Astrocyte (in vitro differentiated cells and primary cell): ENCODE data around the gene FAM227A. TPM values are rescaled to one million over a fixed set of nuclear protein-coding genes. Genes with fewer than 3 reads are reported as not detected.

Experiments
- DNase-seq: peaks from one replicate; pipeline ENCODE4 v3.0.0-alpha.2; 2010; ENCODE audit warnings: low read depth
- FAIRE-seq: peaks from 2 replicates; lab custom pipeline; 2011; peaks lifted over from hg19 to GRCh38; lab: Jason Lieb, UNC
- H2AFZ ChIP-seq: 2 replicates; pipeline ENCODE4 v1.6.0; 2012; ENCODE audit warnings: low read depth, low read length, inconsistent platforms
- H3K27ac ChIP-seq: 2 replicates; pipeline ENCODE4 v1.5.1; 2011; ENCODE audit warnings: low read depth, low read length, inconsistent platforms
- H3K27me3 ChIP-seq: 2 replicates; pipeline ENCODE4 v1.6.0; 2011; ENCODE audit warnings: low read length, inconsistent platforms; ENCODE audit not compliant: insufficient read depth
- H3K36me3 ChIP-seq: 2 replicates; pipeline ENCODE4 v1.5.1; 2011; ENCODE audit warnings: low read length, inconsistent platforms; ENCODE audit not compliant: insufficient read depth
- H3K4me1 ChIP-seq: 2 replicates; pipeline ENCODE4 v1.5.1; 2011; ENCODE audit warnings: low read length, inconsistent platforms; ENCODE audit not compliant: insufficient read depth
- H3K4me2 ChIP-seq: 2 replicates; pipeline ENCODE4 v1.6.0; 2012; ENCODE audit warnings: low read length, inconsistent platforms
- H3K4me3 ChIP-seq: 2 replicates; pipeline ENCODE4 v1.5.1; 2011; ENCODE audit warnings: low read depth, mild to moderate bottlenecking, low read length, inconsistent platforms; ENCODE audit not compliant: insufficient read depth
- H3K79me2 ChIP-seq: 2 replicates; pipeline ENCODE4 v1.6.0; 2012; ENCODE audit warnings: mild to moderate bottlenecking, low read length, inconsistent platforms; ENCODE audit not compliant: insufficient read depth
- H3K9ac ChIP-seq: 2 replicates; pipeline ENCODE4 v1.6.0; 2012; ENCODE audit warnings: mild to moderate bottlenecking, low read length, inconsistent platforms
- H3K9me3 ChIP-seq: 2 replicates; pipeline ENCODE4 v1.5.1; 2012; ENCODE audit warnings: low read depth, mild to moderate bottlenecking, low read length, inconsistent platforms; ENCODE audit not compliant: insufficient read depth
- H4K20me1 ChIP-seq: 2 replicates; pipeline ENCODE4 v1.6.0; 2012; ENCODE audit warnings: low read length, inconsistent platforms; ENCODE audit not compliant: insufficient read depth
- H3K27ac Mint-ChIP-seq: one replicate; pipeline ENCODE4 v1.8.0; 2021; ENCODE audit warnings: mild to moderate bottlenecking, mixed read lengths; ENCODE audit not compliant: unreplicated experiment
- H3K27me3 Mint-ChIP-seq: one replicate; pipeline ENCODE4 v1.8.0; 2021; ENCODE audit warnings: low read depth, mixed read lengths; ENCODE audit not compliant: unreplicated experiment
- H3K36me3 Mint-ChIP-seq: one replicate; pipeline ENCODE4 v1.8.0; 2021; ENCODE audit warnings: low read depth, mixed read lengths; ENCODE audit not compliant: unreplicated experiment
- H3K4me1 Mint-ChIP-seq: one replicate; pipeline ENCODE4 v1.8.0; 2021; ENCODE audit warnings: low read depth, mixed read lengths; ENCODE audit not compliant: unreplicated experiment
- H3K4me3 Mint-ChIP-seq: one replicate; pipeline ENCODE4 v1.8.0; 2021; ENCODE audit warnings: mild to moderate bottlenecking, moderate library complexity, mixed read lengths; ENCODE audit not compliant: unreplicated experiment
- H3K9me3 Mint-ChIP-seq: one replicate; pipeline ENCODE4 v1.8.0; 2021; ENCODE audit warnings: mild to moderate bottlenecking, mixed read lengths; ENCODE audit not compliant: unreplicated experiment
- EZH2 ChIP-seq: IDR thresholded peaks from 2 replicates; pipeline ENCODE4 v1.6.1; 2012; ENCODE audit warnings: mild to moderate bottlenecking, low read length, inconsistent platforms; ENCODE audit not compliant: insufficient read depth
- total RNA-seq: library from RNA; stranded (reverse); gene quantifications from 2 replicates; pipeline ENCODE4 v1.2.1, GENCODE V29; 2021
- TF ChIP-seq, protein P1 (sequence below): IDR thresholded peaks from 2 replicates; pipeline ENCODE4 v1.5.1; 2011; ENCODE audit warnings: low read depth, mild to moderate bottlenecking, inconsistent platforms, low read length, moderate library complexity; ENCODE audit not compliant: insufficient read depth

FAM227A gene
- total RNA-seq, 1 donor from 2014 or later: 3.4 TPM

- Mint-ChIP-seq H3K27ac (no peak overlapping the region), H3K27me3 (peaks cover 3% of the 10 kb centered on the region)
Measured at GRCh38 chr22:38578505-38578904, 77.7 kb downstream of the FAM227A start.

GRCh38 chr22:38572065-38572464 is 84.1 kb downstream of the FAM227A start:
- Histone ChIP-seq H3K79me2 (no peaks in the 10 kb centered on the region), H4K20me1 (no peaks in the 10 kb centered on the region), H3K27ac (no peak overlapping the region), H3K27me3 (no peaks in the 10 kb centered on the region), H3K4me2 (no peak overlapping the region), H2AFZ (no peak overlapping the region), H3K9me3 (no peaks in the 10 kb centered on the region), H3K4me3 (no peak overlapping the region), H3K9ac (no peak overlapping the region), H3K36me3 (no peaks in the 10 kb centered on the region), H3K4me1 (peaks cover 10% of the 10 kb centered on the region)
- Mint-ChIP-seq H3K4me1 (peaks cover 2% of the 10 kb centered on the region), H3K4me3 (no peak overlapping the region), H3K9me3 (no peaks in the 10 kb centered on the region), H3K27ac (no peak overlapping the region), H3K36me3 (no peaks in the 10 kb centered on the region), H3K27me3 (no peaks in the 10 kb centered on the region)
- FAIRE-seq (no peak), DNase-seq (peak; percentile 22)
- TF ChIP-seq EZH2: no peak
- TF ChIP-seq, protein P1, sequence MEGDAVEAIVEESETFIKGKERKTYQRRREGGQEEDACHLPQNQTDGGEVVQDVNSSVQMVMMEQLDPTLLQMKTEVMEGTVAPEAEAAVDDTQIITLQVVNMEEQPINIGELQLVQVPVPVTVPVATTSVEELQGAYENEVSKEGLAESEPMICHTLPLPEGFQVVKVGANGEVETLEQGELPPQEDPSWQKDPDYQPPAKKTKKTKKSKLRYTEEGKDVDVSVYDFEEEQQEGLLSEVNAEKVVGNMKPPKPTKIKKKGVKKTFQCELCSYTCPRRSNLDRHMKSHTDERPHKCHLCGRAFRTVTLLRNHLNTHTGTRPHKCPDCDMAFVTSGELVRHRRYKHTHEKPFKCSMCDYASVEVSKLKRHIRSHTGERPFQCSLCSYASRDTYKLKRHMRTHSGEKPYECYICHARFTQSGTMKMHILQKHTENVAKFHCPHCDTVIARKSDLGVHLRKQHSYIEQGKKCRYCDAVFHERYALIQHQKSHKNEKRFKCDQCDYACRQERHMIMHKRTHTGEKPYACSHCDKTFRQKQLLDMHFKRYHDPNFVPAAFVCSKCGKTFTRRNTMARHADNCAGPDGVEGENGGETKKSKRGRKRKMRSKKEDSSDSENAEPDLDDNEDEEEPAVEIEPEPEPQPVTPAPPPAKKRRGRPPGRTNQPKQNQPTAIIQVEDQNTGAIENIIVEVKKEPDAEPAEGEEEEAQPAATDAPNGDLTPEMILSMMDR: peak; percentile 63

More at GRCh38 chr22:38578505-38578904, 77.7 kb downstream of the FAM227A start:
- Mint-ChIP-seq H3K4me1 (peaks cover 2% of the 10 kb centered on the region), H3K4me3 (no peak overlapping the region), H3K36me3 (no peaks in the 10 kb centered on the region), H3K9me3 (no peaks in the 10 kb centered on the region)
- peaks cover 1% of the 10 kb centered on the region for H3K4me1 ChIP-seq
- no peak overlapping the region for H2AFZ ChIP-seq
- H4K20me1 ChIP-seq: no peaks in the 10 kb centered on the region
- no peaks in the 10 kb centered on the region for H3K27me3 ChIP-seq
- TF ChIP-seq, protein P1: no peak
- TF ChIP-seq EZH2: no peak
- no peaks in the 10 kb centered on the region for H3K79me2 ChIP-seq
- no peak overlapping the region for H3K4me2 ChIP-seq
- H3K9me3 ChIP-seq: no peaks in the 10 kb centered on the region
- H3K4me3 ChIP-seq: no peak overlapping the region
- no peaks in the 10 kb centered on the region for H3K36me3 ChIP-seq
- no peak overlapping the region for H3K9ac ChIP-seq
- FAIRE-seq (no peak), DNase-seq (no peak)
- H3K27ac ChIP-seq: no peak overlapping the region

GRCh38 chr22:38570779-38571364 is 85.3 kb downstream of the FAM227A start:
- Mint-ChIP-seq H3K27ac (no peak overlapping the region), H3K4me3 (peak overlapping the region; percentile 84), H3K36me3 (no peaks in the 10 kb centered on the region), H3K9me3 (no peaks in the 10 kb centered on the region), H3K4me1 (peaks cover 2% of the 10 kb centered on the region), H3K27me3 (no peaks in the 10 kb centered on the region)
- Histone ChIP-seq H3K4me1 (peaks cover 10% of the 10 kb centered on the region), H3K36me3 (no peaks in the 10 kb centered on the region), H3K79me2 (no peaks in the 10 kb centered on the region), H3K9ac (peak overlapping the region; percentile 83), H2AFZ (peak overlapping the region; percentile 98), H3K9me3 (no peaks in the 10 kb centered on the region), H3K4me2 (peak overlapping the region; percentile 94), H3K27me3 (no peaks in the 10 kb centered on the region), H4K20me1 (no peaks in the 10 kb centered on the region), H3K4me3 (peak overlapping the region; percentile 71), H3K27ac (peak overlapping the region; percentile 29)
- TF ChIP-seq EZH2: no peak
- TF ChIP-seq, protein P1: no peak
- no peak for DNase-seq
- no peak for FAIRE-seq
